Esophagus muscularis mucosa (tissue), 4 donors: Measurements from ENCODE around the gene HRH2. TPM values are rescaled to one million over a fixed set of nuclear protein-coding genes. Genes with fewer than 3 reads are reported as not detected.
"Not testable (repeated sequence)": the region's sequence is repeated elsewhere in the genome, so short reads cannot be mapped to it uniquely, and the experiment has no call there.

Experiments used
- DNase-seq: peaks from one replicate; pipeline ENCODE4 v3.0.0-alpha.2; 2017; ENCODE audit errors: extremely low spot score
- H3K27ac ChIP-seq, 4 donors: fragments of 200-600 bp; sonication (generic); replicated peaks in 1 of 4; 1 replicate in 3 of 4; 2 replicates in 1 of 4; pipeline ENCODE4 v1.5.1; 2016 to 2019; ENCODE audit warnings: mild to moderate bottlenecking in 1 of 4
- H3K27me3 ChIP-seq, 4 donors: fragments of 200-600 bp; sonication (generic); one replicate each; pipeline versions ENCODE4 v1.5.1 to v1.6.0; 2016 to 2019
- H3K36me3 ChIP-seq, 4 donors: fragments of 200-600 bp; sonication (generic); one replicate each; pipeline ENCODE4 v1.5.1; 2016 to 2019
- H3K4me1 ChIP-seq, 4 donors: fragments of 200-600 bp; sonication (generic); one replicate each; pipeline ENCODE4 v1.5.1; 2016 to 2019
- H3K4me3 ChIP-seq, 4 donors: fragments of 200-600 bp; sonication (generic); 1 replicate in 2 of 4; 2 replicates in 2 of 4; pipeline ENCODE4 v1.5.1; 2016 to 2019; ENCODE audit warnings: mild to moderate bottlenecking in 4 of 4, moderate library complexity in 1 of 4
- H3K9me3 ChIP-seq, 4 donors: fragments of 200-600 bp; sonication (generic); 1 replicate in 3 of 4; 2 replicates in 1 of 4; pipeline ENCODE4 v1.5.1; 2016 to 2019
- EP300 ChIP-seq: sonication (generic); formaldehyde crosslinking; IDR thresholded peaks from one replicate; pipeline ENCODE4 v1.6.1; 2017; ENCODE audit warnings: antibody characterized with exemption
- POLR2A ChIP-seq: fragments of 450-650 bp; IDR thresholded peaks from one replicate; pipeline ENCODE4 v1.6.1; 2017; ENCODE audit warnings: antibody characterized with exemption, moderate library complexity, mild to moderate bottlenecking, low read depth
- POLR2AphosphoS5 ChIP-seq, 2 donors: sonication (generic); formaldehyde crosslinking; IDR thresholded peaks; one replicate each; pipeline ENCODE4 v1.6.1; 2017; ENCODE audit warnings: antibody characterized with exemption in 2 of 2
- WGBS: methylation state at CpG from one replicate; pipeline ENCODE4 v1.1.5; 2018; 5-methylcytosine and 5-hydroxymethylcytosine counted together
- intact Hi-C: fragments of 100-400 bp; cut with DNase I; formaldehyde crosslinking; loops from one replicate; pipeline ENCODE4 v1.15.1; 2023
- total RNA-seq, 4 donors: library from RNA; depleted of rRNA; stranded (reverse); fragments of >200 nt; gene quantifications; one replicate each; pipeline versions ENCODE4 v1.1.0 to v1.2.1, GENCODE V29; 2016
- TF ChIP-seq, protein P1 (sequence below), 3 experiments: fragments of 200-600 bp in 2 of 3; fragments of 450-650 bp in 1 of 3; sonication (generic) in 2 of 3; IDR thresholded peaks; one replicate each; pipeline ENCODE4 v1.5.1; 2017 to 2019; ENCODE audit warnings: antibody characterized with exemption in 3 of 3, mild to moderate bottlenecking in 2 of 3, moderate library complexity in 1 of 3

The HRH2 gene
- total RNA-seq, 4 donors from 2014 or later = 1.9 to 10.9 (median 2.8) TPM

DNA sequence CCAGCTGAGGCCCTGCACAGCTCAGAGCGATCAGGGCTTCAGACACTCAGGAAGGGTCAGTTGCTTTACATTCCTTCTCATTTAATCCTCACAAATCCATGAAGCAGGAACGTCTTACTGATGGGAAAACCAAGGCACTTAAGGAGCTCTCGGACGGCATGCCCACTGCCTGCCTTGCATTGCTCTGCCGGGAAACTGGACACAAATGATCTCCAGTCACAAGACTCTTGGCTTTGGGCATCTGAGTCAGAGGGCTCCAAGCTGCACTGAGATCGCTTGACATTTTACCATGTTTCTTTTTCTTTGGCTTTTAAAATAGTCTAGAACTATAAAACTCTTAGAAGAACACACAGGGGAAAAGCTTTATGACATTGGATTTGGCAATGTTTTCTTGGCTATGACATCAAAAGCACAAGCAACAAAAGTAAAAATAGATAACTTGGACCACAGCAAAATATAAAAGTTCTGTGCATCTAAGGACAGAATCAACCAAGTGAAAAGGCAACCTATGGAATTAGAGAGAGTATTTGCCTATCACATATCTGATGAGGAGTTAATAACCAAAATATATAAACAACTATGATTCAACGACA lies 43.6 kb upstream of the HRH2 start:
- WGBS = 85% methylated on average over 7 of the region's 7 CpGs
- TF ChIP-seq EP300 = peak; percentile 35
- TF ChIP-seq, protein P1, sequence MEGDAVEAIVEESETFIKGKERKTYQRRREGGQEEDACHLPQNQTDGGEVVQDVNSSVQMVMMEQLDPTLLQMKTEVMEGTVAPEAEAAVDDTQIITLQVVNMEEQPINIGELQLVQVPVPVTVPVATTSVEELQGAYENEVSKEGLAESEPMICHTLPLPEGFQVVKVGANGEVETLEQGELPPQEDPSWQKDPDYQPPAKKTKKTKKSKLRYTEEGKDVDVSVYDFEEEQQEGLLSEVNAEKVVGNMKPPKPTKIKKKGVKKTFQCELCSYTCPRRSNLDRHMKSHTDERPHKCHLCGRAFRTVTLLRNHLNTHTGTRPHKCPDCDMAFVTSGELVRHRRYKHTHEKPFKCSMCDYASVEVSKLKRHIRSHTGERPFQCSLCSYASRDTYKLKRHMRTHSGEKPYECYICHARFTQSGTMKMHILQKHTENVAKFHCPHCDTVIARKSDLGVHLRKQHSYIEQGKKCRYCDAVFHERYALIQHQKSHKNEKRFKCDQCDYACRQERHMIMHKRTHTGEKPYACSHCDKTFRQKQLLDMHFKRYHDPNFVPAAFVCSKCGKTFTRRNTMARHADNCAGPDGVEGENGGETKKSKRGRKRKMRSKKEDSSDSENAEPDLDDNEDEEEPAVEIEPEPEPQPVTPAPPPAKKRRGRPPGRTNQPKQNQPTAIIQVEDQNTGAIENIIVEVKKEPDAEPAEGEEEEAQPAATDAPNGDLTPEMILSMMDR (IDR thresholded peaks at IDR 0.05) = no peak
- Histone ChIP-seq H3K9me3 (no peaks in the 10 kb centered on the region), H3K4me1 (no peaks in the 10 kb centered on the region), H3K27me3 (peaks cover 0 to 7% (median 0%) of the 10 kb centered on the region in 4 donors), H3K4me3 (no peak overlapping the region), H3K36me3 (no peaks in the 10 kb centered on the region), H3K27ac (no peak overlapping the region)
- intact Hi-C loops = no loop called here
- DNase-seq = no peak

DNA sequence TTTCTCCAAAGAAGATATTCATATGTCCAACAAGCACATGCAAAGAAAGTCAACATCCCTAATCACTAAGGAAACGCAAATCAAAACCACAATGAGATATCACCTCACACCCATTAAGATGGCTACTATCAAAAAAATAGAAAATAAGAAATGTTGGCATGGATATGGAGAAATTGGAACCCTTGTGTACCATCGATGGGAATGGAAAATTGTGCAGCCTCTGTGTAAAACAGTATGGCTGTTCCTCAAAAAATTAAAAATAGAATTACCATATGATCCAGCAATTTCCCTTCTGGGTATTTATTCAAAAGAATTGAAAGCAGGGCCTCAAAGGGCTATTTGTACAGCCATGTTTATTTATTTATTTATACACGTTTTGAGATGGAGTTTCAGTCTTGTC lies 43.0 kb upstream of the HRH2 start:
- no peaks in the 10 kb centered on the region for H3K36me3 ChIP-seq
- DNase-seq = no peak
- WGBS = 74% methylated on average over 3 of the region's 3 CpGs
- peaks cover 0 to 7% (median 0%) of the 10 kb centered on the region in 4 donors for H3K27me3 ChIP-seq
- H3K4me3 ChIP-seq = no peak overlapping the region
- H3K4me1 ChIP-seq = no peaks in the 10 kb centered on the region
- intact Hi-C loops = no loop called here
- H3K27ac ChIP-seq = no peak overlapping the region
- no peaks in the 10 kb centered on the region for H3K9me3 ChIP-seq
- TF ChIP-seq POLR2A (no peak), POLR2AphosphoS5 (IDR thresholded peaks at IDR 0.05) (no peak), EP300 (no peak)
- TF ChIP-seq, protein P1 (IDR thresholded peaks at IDR 0.05) = no peak

DNA sequence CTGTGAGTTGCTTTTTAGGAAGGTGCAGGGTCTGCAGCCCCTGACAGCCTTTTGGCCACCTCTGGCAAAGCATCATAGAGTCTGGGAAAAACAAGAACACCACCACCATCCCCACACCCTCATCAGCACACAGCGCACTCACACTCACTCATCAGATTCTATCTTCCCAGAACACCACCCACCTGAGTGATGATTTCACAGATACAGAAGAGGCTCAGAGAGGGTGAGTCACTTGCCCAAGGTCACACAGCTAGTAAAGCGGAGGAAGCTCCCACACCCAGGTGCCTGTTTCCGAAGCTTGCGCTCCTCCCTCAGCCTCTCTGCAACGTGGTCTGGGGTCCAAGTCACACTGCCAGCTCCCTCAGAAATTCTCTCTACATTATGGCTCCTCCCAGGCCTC lies 41.8 kb upstream of the HRH2 start:
- Histone ChIP-seq H3K36me3 (no peaks in the 10 kb centered on the region), H3K9me3 (no peaks in the 10 kb centered on the region), H3K4me3 (no peak overlapping the region), H3K27ac (no peak overlapping the region), H3K4me1 (no peaks in the 10 kb centered on the region), H3K27me3 (peaks cover 0 to 7% (median 0%) of the 10 kb centered on the region in 4 donors)
- 92% methylated on average over 5 of the region's 5 CpGs for WGBS
- intact Hi-C loops = no loop called here
- no peak for DNase-seq
- TF ChIP-seq POLR2A = no peak
- TF ChIP-seq EP300 = no peak
- no peak for TF ChIP-seq POLR2AphosphoS5 (IDR thresholded peaks at IDR 0.05)
- TF ChIP-seq, protein P1 (IDR thresholded peaks at IDR 0.05) = no peak

DNA sequence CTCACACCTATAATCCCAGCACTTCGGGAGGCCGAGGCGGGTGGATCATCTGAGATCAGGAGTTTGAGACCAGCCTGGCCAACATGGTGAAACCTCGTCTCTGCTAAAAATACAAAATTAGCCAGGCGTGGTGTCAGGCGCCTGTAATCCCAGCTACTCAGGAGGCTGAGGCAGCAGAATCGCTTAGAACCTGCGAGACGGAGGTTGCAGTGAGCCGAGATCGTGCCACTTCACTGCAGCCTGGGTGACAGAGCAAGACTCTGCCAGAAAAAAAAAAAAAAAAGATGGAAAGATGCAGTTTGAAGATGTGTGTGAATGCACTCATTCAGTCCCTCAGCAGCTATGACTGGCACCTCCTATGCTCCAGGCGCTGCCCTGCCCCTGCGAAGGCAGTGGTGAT lies 41.3 kb upstream of the HRH2 start:
- H3K27ac ChIP-seq, H3K4me3 ChIP-seq, H3K27me3 ChIP-seq, DNase-seq, H3K36me3 ChIP-seq, intact Hi-C loops, H3K9me3 ChIP-seq, H3K4me1 ChIP-seq: not testable (repeated sequence)
- WGBS = 84% methylated on average over 10 of the region's 13 CpGs

DNA sequence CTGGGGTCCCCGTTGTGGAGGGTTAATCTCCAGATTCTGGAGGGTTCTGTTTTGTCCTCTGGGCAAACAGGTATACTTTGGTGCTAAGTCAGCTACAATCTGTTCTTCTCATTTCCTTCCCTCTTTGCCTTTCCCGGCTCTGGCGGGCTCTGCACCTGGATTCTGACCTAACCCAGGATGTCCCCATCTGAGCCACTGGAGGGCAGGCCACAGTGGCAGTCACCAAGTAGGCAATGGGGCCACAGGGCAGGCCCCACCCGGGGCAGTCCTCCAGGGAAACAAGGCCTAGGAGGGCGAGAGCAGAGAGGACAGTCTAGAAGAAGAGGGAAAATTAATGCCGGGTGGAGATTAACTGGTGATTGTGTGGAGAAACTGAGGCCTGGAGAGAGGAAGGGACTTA lies 40.4 kb upstream of the HRH2 start:
- intact Hi-C loops = no loop called here
- no peaks in the 10 kb centered on the region for H3K36me3 ChIP-seq
- no peak overlapping the region for H3K27ac ChIP-seq
- H3K9me3 ChIP-seq = no peaks in the 10 kb centered on the region
- WGBS = 58% methylated on average over 5 of the region's 6 CpGs
- no peak overlapping the region for H3K4me3 ChIP-seq
- TF ChIP-seq POLR2AphosphoS5 (IDR thresholded peaks at IDR 0.05) (no peak), EP300 (no peak)
- TF ChIP-seq, protein P1 (IDR thresholded peaks at IDR 0.05) = no peak
- DNase-seq = no peak
- H3K4me1 ChIP-seq = no peaks in the 10 kb centered on the region
- H3K27me3 ChIP-seq = peaks cover 0 to 7% (median 0%) of the 10 kb centered on the region in 4 donors
